Chondrocyte (in vitro differentiated cells): ENCODE data around the gene IDS. TPM values are rescaled to one million over a fixed set of nuclear protein-coding genes. Genes with fewer than 3 reads are reported as not detected.
"Not testable (repeated sequence)": the region's sequence is repeated elsewhere in the genome, so short reads cannot be mapped to it uniquely, and the experiment has no call there.

Source experiments
- DNase-seq: peaks from one replicate; pipeline ENCODE4 v3.0.0; 2021; ENCODE audit warnings: mixed read lengths, low spot score
- H3K27ac Mint-ChIP-seq: one replicate; pipeline ENCODE4 v1.8.0; 2021; ENCODE audit warnings: mild to moderate bottlenecking, moderate library complexity, mixed read lengths; ENCODE audit not compliant: unreplicated experiment
- H3K27me3 Mint-ChIP-seq: 2 replicates; pipeline ENCODE4 v1.8.0; 2021; ENCODE audit warnings: low read depth, mixed read lengths
- H3K36me3 Mint-ChIP-seq: 2 replicates; pipeline ENCODE4 v1.8.0; 2021; ENCODE audit warnings: low read depth, mixed read lengths
- H3K4me1 Mint-ChIP-seq: 2 replicates; pipeline ENCODE4 v1.8.0; 2021; ENCODE audit warnings: low read depth, mild to moderate bottlenecking, mixed read lengths
- H3K4me3 Mint-ChIP-seq: one replicate; pipeline ENCODE4 v1.8.0; 2021; ENCODE audit warnings: mild to moderate bottlenecking, moderate library complexity, mixed read lengths; ENCODE audit not compliant: unreplicated experiment
- H3K9me3 Mint-ChIP-seq: 2 replicates; pipeline ENCODE4 v1.8.0; 2021; ENCODE audit warnings: low read depth, mixed read lengths
- long read RNA-seq: library from polyadenylated mRNA; stranded (forward); transcript quantifications from one replicate; pipeline ENCODE4 v2.0.0, GENCODE V29; 2021
- total RNA-seq: library from RNA; stranded (reverse); gene quantifications from 3 replicates; pipeline ENCODE4 v1.2.1, GENCODE V29; 2021
- TF ChIP-seq, protein P1 (sequence below): fragments of 200-600 bp; sonication (generic); IDR thresholded peaks from 2 replicates; pipeline ENCODE4 v1.5.0; 2021; ENCODE audit warnings: antibody characterized with exemption, mild to moderate bottlenecking, moderate library complexity

IDS gene, protein sequence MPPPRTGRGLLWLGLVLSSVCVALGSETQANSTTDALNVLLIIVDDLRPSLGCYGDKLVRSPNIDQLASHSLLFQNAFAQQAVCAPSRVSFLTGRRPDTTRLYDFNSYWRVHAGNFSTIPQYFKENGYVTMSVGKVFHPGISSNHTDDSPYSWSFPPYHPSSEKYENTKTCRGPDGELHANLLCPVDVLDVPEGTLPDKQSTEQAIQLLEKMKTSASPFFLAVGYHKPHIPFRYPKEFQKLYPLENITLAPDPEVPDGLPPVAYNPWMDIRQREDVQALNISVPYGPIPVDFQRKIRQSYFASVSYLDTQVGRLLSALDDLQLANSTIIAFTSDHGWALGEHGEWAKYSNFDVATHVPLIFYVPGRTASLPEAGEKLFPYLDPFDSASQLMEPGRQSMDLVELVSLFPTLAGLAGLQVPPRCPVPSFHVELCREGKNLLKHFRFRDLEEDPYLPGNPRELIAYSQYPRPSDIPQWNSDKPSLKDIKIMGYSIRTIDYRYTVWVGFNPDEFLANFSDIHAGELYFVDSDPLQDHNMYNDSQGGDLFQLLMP
- total RNA-seq, result 93.5 to 98.5 TPM (median 94.1 TPM) in 3 replicates
- long read RNA-seq, full-length matches to known transcripts, result 96 of 195 reads
- long read RNA-seq, partial matches to known transcripts, result 6 of 195 reads
- long read RNA-seq, other reads (novel, unspliced or antisense), result 93 of 195 reads

- DNase-seq, result peak; percentile 96
- H3K9me3 Mint-ChIP-seq, result peaks cover 3% of the 10 kb centered on the region
These were observed at the start of gene IDS for GRCh38 chrX:149504915-149505651. IDS (minus strand) TSS chrX:149505306; CDS start chrX:149505137, 169 bp downstream.

GRCh38 chrX:149551939-149552248 is 46.8 kb upstream of the IDS start:
- not testable (repeated sequence) for H3K36me3 Mint-ChIP-seq, H3K4me1 Mint-ChIP-seq, DNase-seq, H3K4me3 Mint-ChIP-seq, H3K27me3 Mint-ChIP-seq, H3K9me3 Mint-ChIP-seq, H3K27ac Mint-ChIP-seq

More at GRCh38 chrX:149504915-149505651, at the start of gene IDS:
- peak within 1 kb of the TSS; percentile 89 for H3K27ac Mint-ChIP-seq
- TF ChIP-seq, protein P1, sequence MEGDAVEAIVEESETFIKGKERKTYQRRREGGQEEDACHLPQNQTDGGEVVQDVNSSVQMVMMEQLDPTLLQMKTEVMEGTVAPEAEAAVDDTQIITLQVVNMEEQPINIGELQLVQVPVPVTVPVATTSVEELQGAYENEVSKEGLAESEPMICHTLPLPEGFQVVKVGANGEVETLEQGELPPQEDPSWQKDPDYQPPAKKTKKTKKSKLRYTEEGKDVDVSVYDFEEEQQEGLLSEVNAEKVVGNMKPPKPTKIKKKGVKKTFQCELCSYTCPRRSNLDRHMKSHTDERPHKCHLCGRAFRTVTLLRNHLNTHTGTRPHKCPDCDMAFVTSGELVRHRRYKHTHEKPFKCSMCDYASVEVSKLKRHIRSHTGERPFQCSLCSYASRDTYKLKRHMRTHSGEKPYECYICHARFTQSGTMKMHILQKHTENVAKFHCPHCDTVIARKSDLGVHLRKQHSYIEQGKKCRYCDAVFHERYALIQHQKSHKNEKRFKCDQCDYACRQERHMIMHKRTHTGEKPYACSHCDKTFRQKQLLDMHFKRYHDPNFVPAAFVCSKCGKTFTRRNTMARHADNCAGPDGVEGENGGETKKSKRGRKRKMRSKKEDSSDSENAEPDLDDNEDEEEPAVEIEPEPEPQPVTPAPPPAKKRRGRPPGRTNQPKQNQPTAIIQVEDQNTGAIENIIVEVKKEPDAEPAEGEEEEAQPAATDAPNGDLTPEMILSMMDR, result no peak
- peak within 1 kb of the TSS; percentile 86 for H3K4me3 Mint-ChIP-seq
- H3K36me3 Mint-ChIP-seq, result peaks cover 4% of the 10 kb centered on the region
- no peaks in the 10 kb centered on the region for H3K27me3 Mint-ChIP-seq
- peaks cover 9% of the 10 kb centered on the region for H3K4me1 Mint-ChIP-seq

DNA sequence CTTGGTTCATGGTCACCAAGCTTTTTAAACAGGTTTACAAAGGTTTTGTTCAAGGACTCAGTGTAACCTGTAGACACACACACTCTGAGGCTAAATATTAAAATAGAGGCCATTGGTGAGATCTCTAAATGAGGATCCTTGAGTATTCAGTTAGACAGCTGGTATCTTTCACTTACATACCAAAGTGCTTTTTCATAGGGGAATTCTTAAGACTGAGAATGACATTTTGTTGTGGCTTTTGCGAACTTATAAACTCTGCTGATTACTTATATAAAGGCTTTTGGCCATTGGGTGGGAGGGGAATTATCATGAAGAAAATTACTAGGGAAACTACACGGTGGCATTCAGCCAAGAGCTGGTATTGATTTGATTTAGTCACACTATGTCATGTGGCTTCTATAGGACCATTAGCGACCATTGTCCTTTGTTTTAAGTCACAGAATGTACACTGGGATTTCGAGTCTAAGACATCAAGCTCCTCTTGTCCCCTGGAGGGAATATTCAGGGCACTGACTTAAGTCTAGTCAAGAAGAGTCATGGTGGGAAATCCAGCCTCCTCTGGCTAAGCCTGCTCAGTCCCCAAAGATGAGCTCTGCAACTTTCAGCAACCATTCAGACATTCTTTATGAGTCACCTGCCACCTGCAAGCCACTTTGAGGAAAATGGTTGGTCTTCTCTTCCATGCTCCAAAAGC is 46.3 kb upstream of the IDS start:
- H3K27me3 Mint-ChIP-seq, DNase-seq, H3K9me3 Mint-ChIP-seq, H3K36me3 Mint-ChIP-seq, H3K4me1 Mint-ChIP-seq, H3K27ac Mint-ChIP-seq, H3K4me3 Mint-ChIP-seq: not testable (repeated sequence)

GRCh38 chrX:149550454-149550853 is 45.3 kb upstream of the IDS start:
- not testable (repeated sequence) for H3K4me3 Mint-ChIP-seq, DNase-seq, H3K27ac Mint-ChIP-seq, H3K9me3 Mint-ChIP-seq, H3K27me3 Mint-ChIP-seq, H3K4me1 Mint-ChIP-seq, H3K36me3 Mint-ChIP-seq

DNA sequence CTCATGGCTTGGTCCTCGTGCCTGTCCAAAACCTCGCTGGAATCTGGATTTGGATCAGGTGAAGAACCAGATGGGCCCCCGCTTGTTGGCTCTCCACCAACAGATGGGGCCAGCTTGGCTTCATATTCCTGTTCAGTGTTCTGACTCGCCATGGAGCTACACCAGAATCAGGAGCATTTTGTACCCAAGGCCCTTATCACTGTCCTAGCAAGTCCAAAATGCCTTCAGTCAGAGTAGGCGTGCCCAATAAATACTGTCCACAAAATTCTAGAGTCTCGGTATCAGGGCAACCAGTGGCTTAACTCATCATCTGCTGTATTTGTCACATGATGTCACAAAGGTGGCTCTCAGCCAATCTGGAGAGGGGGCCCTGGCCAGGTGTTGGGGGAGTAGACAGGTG is 44.6 kb upstream of the IDS start, which contains the start of gene HSFX3:
HSFX3 (minus strand) TSS at position 224 of the 400 bp plus-strand sequence; CDS start at position 152, 72 bp downstream.
- H3K4me3 Mint-ChIP-seq, DNase-seq, H3K9me3 Mint-ChIP-seq, H3K4me1 Mint-ChIP-seq, H3K27ac Mint-ChIP-seq, H3K36me3 Mint-ChIP-seq, H3K27me3 Mint-ChIP-seq: not testable (repeated sequence)

DNA sequence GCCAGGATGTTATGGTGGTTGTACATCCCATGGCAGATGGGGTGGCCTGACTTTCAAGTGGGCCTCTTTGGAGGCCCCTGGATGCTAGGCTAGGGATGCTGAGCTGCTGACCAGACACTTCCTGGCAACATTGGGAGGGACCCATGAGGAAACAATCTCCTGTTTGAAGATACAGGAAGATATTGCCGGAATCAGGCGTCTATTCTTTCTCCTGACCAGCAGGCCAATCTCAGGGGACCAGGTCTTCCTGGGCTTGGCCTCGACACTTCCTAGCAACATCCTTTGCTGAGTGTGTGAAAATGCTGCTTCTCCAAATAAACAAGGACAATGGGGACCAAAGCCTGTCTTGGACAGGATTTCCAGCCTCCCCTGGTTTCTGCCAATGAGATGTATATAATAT is 42.7 kb upstream of the IDS start:
- not testable (repeated sequence) for H3K27ac Mint-ChIP-seq, DNase-seq, H3K9me3 Mint-ChIP-seq, H3K36me3 Mint-ChIP-seq, H3K4me3 Mint-ChIP-seq, H3K4me1 Mint-ChIP-seq, H3K27me3 Mint-ChIP-seq

- not testable (repeated sequence) for DNase-seq, H3K4me1 Mint-ChIP-seq, H3K36me3 Mint-ChIP-seq, H3K27me3 Mint-ChIP-seq, H3K4me3 Mint-ChIP-seq, H3K27ac Mint-ChIP-seq, H3K9me3 Mint-ChIP-seq
These were observed 41.9 kb upstream of the IDS start for GRCh38 chrX:149546962-149547361.
